ENCODE data around the gene SDK2.

The SDK2 gene

GRCh38 chr17:73634629-73635028 lies 9.6 kb downstream of the SDK2 start:
- no peak for DNase-seq (ENCODE audit: low read depth in 2 of 2)

GRCh38 chr17:73633736-73634135 lies 10.5 kb downstream of the SDK2 start:
- no peak for DNase-seq (ENCODE audit: low read depth in 2 of 2)

GRCh38 chr17:73632513-73632912 lies 11.7 kb downstream of the SDK2 start:
- no peak for DNase-seq (ENCODE audit: low read depth in 2 of 2)

GRCh38 chr17:73630965-73631595 lies 13.2 kb downstream of the SDK2 start:
- no peak for DNase-seq (ENCODE audit: low read depth in 2 of 2)

GRCh38 chr17:73630531-73630930 lies 13.7 kb downstream of the SDK2 start:
- no peak for DNase-seq (ENCODE audit: low read depth in 2 of 2)

GRCh38 chr17:73628642-73629552 lies 15.3 kb downstream of the SDK2 start:
- no peak for DNase-seq (ENCODE audit: low read depth in 2 of 2)

- DNase-seq (ENCODE audit: low read depth in 2 of 2) = no peak
Measured at GRCh38 chr17:73625991-73626673, 18.1 kb downstream of the SDK2 start.

GRCh38 chr17:73625006-73625405 lies 19.2 kb downstream of the SDK2 start:
- no peak for DNase-seq (ENCODE audit: low read depth in 2 of 2)

- DNase-seq (ENCODE audit: low read depth in 2 of 2) = no peak
Measured at GRCh38 chr17:73624496-73624988, 19.7 kb downstream of the SDK2 start.

- no peak for DNase-seq (ENCODE audit: low read depth in 2 of 2)
Measured at GRCh38 chr17:73623818-73624217, 20.4 kb downstream of the SDK2 start.

GRCh38 chr17:73623247-73623646 lies 21.0 kb downstream of the SDK2 start:
- DNase-seq (ENCODE audit: low read depth in 2 of 2) = no peak

- DNase-seq (ENCODE audit: low read depth in 2 of 2) = no peak
Measured at GRCh38 chr17:73622381-73622780, 21.9 kb downstream of the SDK2 start.

GRCh38 chr17:73621685-73622084 lies 22.6 kb downstream of the SDK2 start:
- no peak for DNase-seq (ENCODE audit: low read depth in 2 of 2)

GRCh38 chr17:73620414-73620813 lies 23.8 kb downstream of the SDK2 start:
- DNase-seq (ENCODE audit: low read depth in 2 of 2) = no peak

GRCh38 chr17:73617501-73617900 lies 26.7 kb downstream of the SDK2 start:
- no peak for DNase-seq (ENCODE audit: low read depth in 2 of 2)

GRCh38 chr17:73616873-73617404 lies 27.3 kb downstream of the SDK2 start:
- no peak for DNase-seq (ENCODE audit: low read depth in 2 of 2)

GRCh38 chr17:73616120-73616872 lies 27.9 kb downstream of the SDK2 start:
- no peak for DNase-seq (ENCODE audit: low read depth in 2 of 2)

GRCh38 chr17:73614256-73614655 lies 30.0 kb downstream of the SDK2 start:
- DNase-seq (ENCODE audit: low read depth in 2 of 2) = no peak

- no peak for DNase-seq (ENCODE audit: low read depth in 2 of 2)
Measured at GRCh38 chr17:73613271-73614233, 30.7 kb downstream of the SDK2 start.

GRCh38 chr17:73612031-73612472 lies 32.2 kb downstream of the SDK2 start:
- DNase-seq (ENCODE audit: low read depth in 2 of 2) = no peak

All from stimulated activated CD4-positive, alpha-beta T cell treated with anti-CD3 and anti-CD28 coated beads, Interleukin-1b, Interleukin-23, amount 100 ng/mL, for 1 hour (primary cell).